ENCODE measurements around the gene EGLN3.

Gene EGLN3

DNA sequence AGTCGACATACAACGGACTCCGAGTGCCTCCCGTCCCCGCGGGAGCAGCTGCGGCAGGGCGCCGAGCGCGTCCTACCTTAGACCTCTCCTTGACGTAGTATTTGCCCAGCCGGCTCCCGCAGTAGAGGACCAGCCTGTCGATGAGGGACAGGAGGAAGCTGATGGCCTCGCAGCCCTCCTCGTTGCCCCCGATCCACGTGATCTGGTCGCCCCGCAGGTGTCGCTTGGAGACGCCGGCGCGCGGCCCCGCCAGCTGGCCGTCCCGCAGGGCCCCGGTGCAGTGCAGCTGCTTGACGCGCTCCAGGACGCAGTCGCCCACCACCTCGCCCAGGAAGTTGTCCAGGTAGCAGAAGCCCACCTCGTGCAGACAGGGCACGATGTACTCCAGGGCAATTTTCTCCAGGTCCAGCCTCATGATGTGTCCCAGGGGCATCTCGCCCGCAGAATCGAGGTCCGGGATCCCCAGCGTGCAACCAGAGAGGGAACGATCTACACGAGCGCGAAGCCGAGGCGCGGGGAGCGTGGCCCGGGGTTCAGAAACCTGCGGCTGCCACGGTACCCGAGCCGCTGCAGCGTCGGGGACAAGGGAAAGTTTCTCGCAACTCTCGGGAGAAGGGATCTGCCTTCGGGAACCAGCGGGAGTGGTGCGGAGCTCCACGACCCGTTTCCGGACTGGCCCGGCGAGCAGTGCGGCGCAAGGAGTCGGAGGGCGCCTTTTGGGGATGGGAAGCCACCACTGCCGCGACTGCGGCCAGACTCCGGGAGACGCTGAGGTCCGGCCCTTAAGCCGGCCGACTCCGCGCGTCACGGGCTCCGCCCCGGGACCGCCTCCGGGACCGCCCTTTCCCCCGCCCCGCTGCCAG, at the start of gene EGLN3:
Gene EGLN3 (minus strand): TSS at position 755 of the 863 bp plus-strand sequence. CDS start 322 bp downstream, at position 433.
- Mint-ChIP-seq H3K4me3 (peak within 1 kb of the TSS; percentile 87), H3K4me1 (ENCODE audit: low read depth) (peaks cover 39% of the 10 kb centered on the region), H3K9me3 (no peaks in the 10 kb centered on the region), H3K36me3 (ENCODE audit: low read depth) (peaks cover 39% of the 10 kb centered on the region), H3K27me3 (ENCODE audit: low read depth) (peaks cover 59% of the 10 kb centered on the region), H3K27ac (peak within 1 kb of the TSS; percentile 85)

DNA sequence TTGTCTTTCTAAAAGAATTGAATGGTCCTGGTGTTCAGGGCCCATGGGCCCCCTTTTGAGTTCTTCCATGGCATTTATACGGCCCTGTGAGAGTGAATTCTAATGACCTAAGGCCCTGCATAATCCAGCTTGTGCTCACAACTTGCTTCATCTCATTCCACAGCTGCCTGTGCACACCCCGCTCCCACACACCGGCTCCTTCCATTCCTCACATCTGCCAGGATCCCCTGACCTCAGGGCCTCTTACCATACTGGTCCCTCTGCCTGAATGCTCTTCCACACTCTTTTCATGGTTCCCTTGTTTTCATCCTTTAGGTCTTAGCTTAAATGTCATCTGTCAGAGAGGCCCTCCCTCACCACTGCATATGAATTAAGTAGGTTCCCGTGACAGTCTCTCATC, 49.5 kb upstream of the EGLN3 start:
- H3K27me3 Mint-ChIP-seq (ENCODE audit: low read depth): peaks cover 47% of the 10 kb centered on the region
- H3K36me3 Mint-ChIP-seq (ENCODE audit: low read depth): peaks cover 31% of the 10 kb centered on the region
- H3K9me3 Mint-ChIP-seq: no peaks in the 10 kb centered on the region
- H3K4me3 Mint-ChIP-seq: no peak overlapping the region
- H3K27ac Mint-ChIP-seq: no peak overlapping the region
- peaks cover 12% of the 10 kb centered on the region for H3K4me1 Mint-ChIP-seq (ENCODE audit: low read depth)

DNA sequence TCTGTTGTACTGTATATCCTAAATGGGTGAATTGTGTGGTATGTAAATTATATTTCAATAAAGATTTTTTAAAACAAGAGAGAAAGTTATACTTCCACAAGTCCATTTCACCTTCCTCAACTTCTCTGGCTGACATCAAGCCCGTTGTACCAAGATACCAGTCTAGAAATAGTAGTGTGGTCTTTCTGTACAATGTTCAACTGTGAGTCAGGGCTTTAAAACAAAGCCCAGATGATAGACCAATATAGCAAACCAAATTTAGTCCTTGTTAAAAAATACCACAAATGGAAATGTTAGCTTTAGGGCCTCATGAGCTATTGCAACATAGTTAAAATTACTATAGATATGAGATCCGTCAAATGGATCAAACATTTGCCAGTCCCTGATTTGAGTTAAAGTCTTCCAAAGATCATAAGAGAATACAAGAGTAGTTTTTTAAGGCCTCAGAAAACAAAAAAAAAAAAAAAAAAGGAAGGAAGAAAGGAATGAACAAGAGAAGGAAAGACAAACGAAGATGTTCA, 49.0 kb upstream of the EGLN3 start:
- Mint-ChIP-seq H3K27ac (no peak overlapping the region), H3K27me3 (ENCODE audit: low read depth) (peaks cover 50% of the 10 kb centered on the region), H3K4me1 (ENCODE audit: low read depth) (peaks cover 12% of the 10 kb centered on the region), H3K9me3 (no peaks in the 10 kb centered on the region), H3K4me3 (no peak overlapping the region), H3K36me3 (ENCODE audit: low read depth) (peaks cover 34% of the 10 kb centered on the region)

DNA sequence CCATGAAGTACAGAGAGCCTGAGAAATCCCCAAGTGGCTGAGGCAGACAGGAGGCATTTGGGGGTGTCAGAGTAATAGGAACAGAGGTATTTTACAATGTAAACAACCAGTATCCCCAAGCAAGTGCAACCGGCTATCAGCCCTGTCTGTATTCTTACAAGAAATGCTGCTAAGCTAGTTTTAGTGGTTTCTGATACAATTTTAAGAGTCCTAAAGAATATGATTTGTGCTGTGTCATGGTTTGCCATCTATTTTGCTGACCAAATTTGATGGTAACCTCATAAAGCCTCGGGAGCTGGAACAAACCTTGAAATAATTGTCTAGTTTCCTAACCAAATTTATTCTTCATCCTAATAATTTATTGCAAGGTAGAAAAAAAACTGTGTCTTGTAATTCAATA, 46.7 kb upstream of the EGLN3 start:
- Mint-ChIP-seq H3K36me3 (ENCODE audit: low read depth) (peaks cover 35% of the 10 kb centered on the region), H3K27ac (no peak overlapping the region), H3K27me3 (ENCODE audit: low read depth) (peaks cover 60% of the 10 kb centered on the region), H3K4me1 (ENCODE audit: low read depth) (peaks cover 12% of the 10 kb centered on the region), H3K4me3 (no peak overlapping the region), H3K9me3 (peaks cover 3% of the 10 kb centered on the region)

DNA sequence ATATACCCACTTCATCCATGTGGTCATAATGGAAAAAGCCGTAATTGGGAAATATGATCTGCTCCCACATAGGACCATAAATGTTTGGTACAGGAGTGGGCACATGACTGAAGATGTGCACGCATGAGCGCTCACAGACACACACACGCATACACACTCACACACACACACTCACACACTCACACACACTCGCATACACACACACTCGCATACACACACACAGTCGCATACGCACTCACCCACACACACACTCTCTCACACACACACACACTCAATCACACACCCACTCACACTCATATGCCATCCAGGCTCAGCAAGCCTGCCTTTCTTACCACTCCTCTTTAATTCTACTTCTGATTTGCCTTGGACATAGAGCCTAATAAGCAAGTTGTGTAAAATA, 45.6 kb upstream of the EGLN3 start:
- Mint-ChIP-seq H3K36me3 (ENCODE audit: low read depth) (peaks cover 26% of the 10 kb centered on the region), H3K4me3 (no peak overlapping the region), H3K27me3 (ENCODE audit: low read depth) (peaks cover 50% of the 10 kb centered on the region), H3K4me1 (ENCODE audit: low read depth) (peaks cover 14% of the 10 kb centered on the region), H3K9me3 (peaks cover 3% of the 10 kb centered on the region), H3K27ac (no peak overlapping the region)

DNA sequence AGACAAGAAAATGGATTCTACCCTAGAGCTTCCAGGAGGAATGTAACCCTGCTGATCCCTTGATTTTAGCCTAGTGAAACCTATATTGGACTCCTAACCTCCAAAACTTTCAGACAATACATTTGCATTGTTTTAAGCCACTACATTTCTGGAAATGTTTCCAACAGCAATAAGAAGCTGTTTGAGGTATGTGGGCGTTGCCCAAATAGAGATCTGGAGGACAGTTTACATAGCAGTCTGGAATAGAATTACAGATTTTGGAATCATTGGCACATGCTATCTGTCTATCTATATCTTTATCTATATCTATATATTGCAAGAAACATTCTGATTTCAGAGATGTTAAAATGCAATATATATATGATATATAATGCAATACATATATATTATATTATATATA, 42.4 kb upstream of the EGLN3 start:
- Mint-ChIP-seq H3K4me3 (no peak overlapping the region), H3K27me3 (ENCODE audit: low read depth) (peaks cover 30% of the 10 kb centered on the region), H3K27ac (no peak overlapping the region), H3K4me1 (ENCODE audit: low read depth) (peaks cover 20% of the 10 kb centered on the region), H3K36me3 (ENCODE audit: low read depth) (peaks cover 23% of the 10 kb centered on the region), H3K9me3 (peaks cover 3% of the 10 kb centered on the region)

DNA sequence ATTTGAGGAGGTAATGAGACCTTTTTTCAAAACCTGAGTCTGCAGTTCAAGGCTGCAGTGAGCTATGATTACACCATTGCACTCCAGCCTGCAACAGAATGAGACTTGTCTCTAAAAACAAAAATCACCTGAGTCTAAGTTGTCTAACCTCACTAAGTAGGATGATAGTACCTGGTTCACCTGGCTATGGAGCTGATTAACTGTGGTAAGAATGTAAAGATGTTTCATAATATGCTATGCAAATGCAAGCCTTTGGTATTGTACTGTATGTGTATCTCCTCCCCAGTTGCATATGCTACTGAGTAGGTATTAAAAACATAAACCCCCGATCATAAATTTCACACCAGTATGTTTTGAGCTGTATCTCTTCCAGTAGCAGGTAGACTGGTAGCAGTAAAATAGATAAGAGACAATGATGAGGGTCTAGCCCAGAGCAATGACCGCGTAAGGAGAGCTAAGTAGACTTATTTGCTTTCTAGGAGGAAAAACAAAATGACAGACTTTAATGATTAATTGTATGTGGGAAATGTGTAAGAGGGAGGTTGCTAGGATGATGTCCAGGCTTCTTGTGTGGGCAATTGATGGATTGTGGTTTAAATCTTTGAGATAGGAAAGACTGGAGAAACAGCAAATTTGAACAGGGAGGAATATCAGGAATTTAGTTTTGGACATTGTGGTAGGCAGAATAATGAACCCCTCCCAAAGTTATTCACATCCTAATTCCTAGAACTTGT, 41.6 kb upstream of the EGLN3 start:
- H3K27me3 Mint-ChIP-seq (ENCODE audit: low read depth): peaks cover 26% of the 10 kb centered on the region
- no peak overlapping the region for H3K4me3 Mint-ChIP-seq
- peaks cover 22% of the 10 kb centered on the region for H3K36me3 Mint-ChIP-seq (ENCODE audit: low read depth)
- peaks cover 3% of the 10 kb centered on the region for H3K9me3 Mint-ChIP-seq
- H3K4me1 Mint-ChIP-seq (ENCODE audit: low read depth): peaks cover 18% of the 10 kb centered on the region
- no peak overlapping the region for H3K27ac Mint-ChIP-seq

DNA sequence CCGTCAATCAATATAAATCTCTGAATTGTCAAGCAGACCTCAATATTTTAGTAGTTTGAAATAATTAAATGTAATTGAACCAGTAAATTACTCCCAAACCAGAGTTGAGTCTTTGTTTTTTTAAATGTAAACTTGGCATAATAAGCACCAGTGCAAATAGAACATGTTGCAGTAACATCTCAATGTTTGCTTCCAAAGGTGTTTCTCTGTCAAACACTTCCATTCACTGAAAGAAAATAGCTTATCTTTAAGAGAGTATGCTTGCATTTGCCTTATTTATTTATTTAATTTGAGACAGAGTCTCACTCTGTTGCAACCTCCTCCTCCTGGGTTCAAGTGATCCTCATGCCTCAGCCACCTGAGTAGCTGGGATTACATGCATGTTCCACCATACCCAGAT, 39.9 kb upstream of the EGLN3 start:
- Mint-ChIP-seq H3K4me1 (ENCODE audit: low read depth) (peaks cover 17% of the 10 kb centered on the region), H3K36me3 (ENCODE audit: low read depth) (peaks cover 20% of the 10 kb centered on the region), H3K4me3 (no peak overlapping the region), H3K9me3 (peaks cover 7% of the 10 kb centered on the region), H3K27ac (no peak overlapping the region), H3K27me3 (ENCODE audit: low read depth) (peaks cover 16% of the 10 kb centered on the region)

DNA sequence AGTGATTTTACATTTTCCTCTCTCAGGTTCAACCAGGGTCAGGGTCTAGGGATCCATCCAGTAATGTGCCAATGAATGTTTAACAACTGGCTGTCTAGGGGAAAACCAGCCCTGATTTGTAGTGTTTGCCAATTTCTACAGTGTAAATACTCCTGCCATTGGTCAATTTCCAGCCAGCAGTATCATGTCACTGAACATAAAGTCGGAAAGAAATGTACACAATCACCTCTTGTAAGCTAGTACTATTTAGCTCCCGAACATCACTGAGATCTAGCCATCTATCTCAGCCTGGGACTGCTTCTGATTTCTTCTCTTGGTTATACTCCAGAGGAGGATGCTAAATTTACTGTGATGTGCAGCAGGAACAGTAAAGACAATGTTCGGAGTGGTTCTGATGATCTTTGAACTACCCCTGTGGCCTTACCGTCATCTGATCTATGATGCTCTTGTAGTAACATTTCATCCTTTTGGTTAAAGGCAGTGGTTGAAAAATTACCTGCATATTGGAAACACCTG, 36.7 kb upstream of the EGLN3 start:
- Mint-ChIP-seq H3K4me3 (no peak overlapping the region), H3K27me3 (ENCODE audit: low read depth) (peaks cover 5% of the 10 kb centered on the region), H3K9me3 (peaks cover 12% of the 10 kb centered on the region), H3K27ac (no peak overlapping the region), H3K36me3 (ENCODE audit: low read depth) (peaks cover 21% of the 10 kb centered on the region), H3K4me1 (ENCODE audit: low read depth) (peaks cover 17% of the 10 kb centered on the region)

DNA sequence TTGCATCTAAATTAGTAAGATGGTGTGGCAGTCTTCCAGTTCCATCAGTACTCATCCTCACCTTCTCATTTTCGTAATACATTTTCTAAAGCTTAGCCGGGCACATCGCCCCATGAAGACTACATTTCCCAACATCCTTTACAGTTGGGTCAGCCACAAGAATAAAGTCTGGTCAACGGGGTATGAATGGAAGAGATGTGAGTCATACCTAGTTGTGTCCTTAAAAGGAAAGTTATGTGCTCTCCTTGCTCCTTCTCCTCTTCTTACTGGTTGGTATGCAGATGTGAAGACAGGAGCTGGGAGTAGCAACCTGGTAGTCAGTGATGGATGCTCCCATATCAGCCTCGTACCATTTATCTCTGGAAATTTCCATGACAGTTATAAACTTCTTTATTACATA, 35.9 kb upstream of the EGLN3 start:
- H3K4me3 Mint-ChIP-seq: no peak overlapping the region
- no peak overlapping the region for H3K27ac Mint-ChIP-seq
- H3K36me3 Mint-ChIP-seq (ENCODE audit: low read depth): peaks cover 21% of the 10 kb centered on the region
- peaks cover 12% of the 10 kb centered on the region for H3K9me3 Mint-ChIP-seq
- peaks cover 17% of the 10 kb centered on the region for H3K4me1 Mint-ChIP-seq (ENCODE audit: low read depth)
- peaks cover 3% of the 10 kb centered on the region for H3K27me3 Mint-ChIP-seq (ENCODE audit: low read depth)

DNA sequence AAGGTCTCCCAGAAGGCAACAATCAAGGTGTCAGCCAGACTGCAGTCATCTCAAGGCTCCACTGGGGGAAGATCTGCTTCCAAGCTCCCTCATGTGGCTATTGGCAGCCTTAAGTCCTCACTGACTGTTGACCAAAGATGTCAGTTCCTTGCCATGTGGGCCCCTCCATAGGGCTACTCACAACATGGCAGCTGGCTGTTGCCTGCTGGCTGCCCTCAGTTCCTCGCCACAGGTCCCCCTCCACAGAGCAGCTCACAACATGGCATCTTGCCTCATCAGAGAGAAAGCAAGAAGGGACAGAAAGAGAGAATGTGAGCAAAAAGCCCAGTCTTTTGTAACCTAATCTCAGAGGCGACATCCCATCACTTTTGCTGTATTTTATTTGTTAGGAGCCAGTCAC, 34.4 kb upstream of the EGLN3 start:
- H3K4me3 Mint-ChIP-seq: no peak overlapping the region
- peaks cover 23% of the 10 kb centered on the region for H3K36me3 Mint-ChIP-seq (ENCODE audit: low read depth)
- H3K9me3 Mint-ChIP-seq: peaks cover 12% of the 10 kb centered on the region
- H3K4me1 Mint-ChIP-seq (ENCODE audit: low read depth): peaks cover 12% of the 10 kb centered on the region
- H3K27ac Mint-ChIP-seq: no peak overlapping the region
- H3K27me3 Mint-ChIP-seq (ENCODE audit: low read depth): peaks cover 3% of the 10 kb centered on the region

DNA sequence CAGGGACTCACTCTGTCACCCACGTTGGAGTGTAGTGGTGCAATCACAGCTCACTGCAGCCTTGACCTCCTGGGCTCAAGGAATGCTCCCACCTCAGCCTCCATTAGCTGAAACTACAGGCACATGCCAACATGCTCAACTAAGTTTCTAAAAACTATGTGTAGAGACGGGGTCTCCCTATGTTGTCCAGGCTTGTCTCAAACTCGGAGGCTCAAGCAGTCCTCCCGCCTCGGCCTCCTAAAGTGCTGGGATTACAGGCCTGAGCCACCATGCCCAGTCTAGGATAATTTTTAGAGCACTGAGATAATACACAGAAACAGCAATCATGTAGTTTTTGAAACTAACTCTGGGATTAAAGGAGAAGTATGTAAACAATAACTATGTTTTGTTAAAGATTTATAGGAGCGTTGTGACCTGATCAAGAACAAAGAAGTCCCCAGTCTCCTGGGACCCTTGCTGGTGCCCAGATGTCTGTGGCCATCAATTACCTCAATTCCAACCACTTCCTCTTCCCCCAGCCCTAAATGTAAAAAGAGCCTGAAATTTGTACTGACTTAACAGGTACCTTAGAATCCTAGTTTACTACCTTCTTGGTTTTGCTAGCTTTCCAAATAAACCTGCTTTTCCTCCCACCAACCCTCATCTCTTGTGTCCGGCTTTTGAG, 28.9 kb upstream of the EGLN3 start:
- Mint-ChIP-seq H3K27ac (no peak overlapping the region), H3K27me3 (ENCODE audit: low read depth) (peaks cover 17% of the 10 kb centered on the region), H3K9me3 (peaks cover 4% of the 10 kb centered on the region), H3K4me1 (ENCODE audit: low read depth) (peaks cover 16% of the 10 kb centered on the region), H3K4me3 (no peak overlapping the region), H3K36me3 (ENCODE audit: low read depth) (peaks cover 6% of the 10 kb centered on the region)

DNA sequence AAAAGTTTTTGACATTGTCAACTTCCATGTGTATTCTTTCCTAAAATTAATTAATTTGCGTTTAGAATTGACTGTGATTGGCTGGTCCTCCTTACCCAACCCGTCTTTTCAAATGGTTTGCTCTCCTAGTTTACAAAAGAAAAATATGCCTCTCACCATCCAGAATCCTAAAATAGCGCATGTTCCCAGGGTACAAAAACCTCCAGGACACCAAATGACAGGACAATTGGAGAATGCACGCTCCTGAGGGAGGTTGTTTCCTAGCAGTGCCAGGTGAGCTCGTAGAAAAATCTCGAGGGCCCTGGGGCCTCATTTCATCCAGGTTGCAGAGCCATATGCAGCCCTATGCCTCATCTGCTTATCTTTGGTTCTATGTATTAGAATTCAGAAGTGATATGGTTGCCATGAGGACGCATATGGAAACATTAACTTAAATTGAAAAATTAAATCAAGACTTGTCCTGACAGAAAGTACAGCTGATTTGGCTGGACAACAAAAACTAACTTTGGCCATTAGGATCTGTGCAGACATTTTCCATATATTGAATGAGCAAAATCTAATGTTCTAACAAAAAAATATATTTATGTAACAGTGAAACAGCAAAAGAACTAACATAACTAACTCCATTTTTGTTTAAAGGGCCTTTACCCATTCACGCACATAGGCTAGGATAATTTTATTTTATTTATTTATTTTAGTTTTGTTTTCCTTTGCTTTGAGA, 28.2 kb upstream of the EGLN3 start:
- H3K27ac Mint-ChIP-seq: no peak overlapping the region
- H3K36me3 Mint-ChIP-seq (ENCODE audit: low read depth): peaks cover 6% of the 10 kb centered on the region
- peaks cover 17% of the 10 kb centered on the region for H3K27me3 Mint-ChIP-seq (ENCODE audit: low read depth)
- H3K4me1 Mint-ChIP-seq (ENCODE audit: low read depth): peaks cover 16% of the 10 kb centered on the region
- peaks cover 4% of the 10 kb centered on the region for H3K9me3 Mint-ChIP-seq
- no peak overlapping the region for H3K4me3 Mint-ChIP-seq

Data from T-helper 1 cell treated with Interleukin-12 subunit alpha and Interleukin-12 subunit beta and Interleukin-4 antibody, amounts not matched to agents 30 μg/mL and 1 μg/mL, for 36 hours (primary cell).